ENCODE results near the gene LBHD1.

LBHD1 gene

DNA sequence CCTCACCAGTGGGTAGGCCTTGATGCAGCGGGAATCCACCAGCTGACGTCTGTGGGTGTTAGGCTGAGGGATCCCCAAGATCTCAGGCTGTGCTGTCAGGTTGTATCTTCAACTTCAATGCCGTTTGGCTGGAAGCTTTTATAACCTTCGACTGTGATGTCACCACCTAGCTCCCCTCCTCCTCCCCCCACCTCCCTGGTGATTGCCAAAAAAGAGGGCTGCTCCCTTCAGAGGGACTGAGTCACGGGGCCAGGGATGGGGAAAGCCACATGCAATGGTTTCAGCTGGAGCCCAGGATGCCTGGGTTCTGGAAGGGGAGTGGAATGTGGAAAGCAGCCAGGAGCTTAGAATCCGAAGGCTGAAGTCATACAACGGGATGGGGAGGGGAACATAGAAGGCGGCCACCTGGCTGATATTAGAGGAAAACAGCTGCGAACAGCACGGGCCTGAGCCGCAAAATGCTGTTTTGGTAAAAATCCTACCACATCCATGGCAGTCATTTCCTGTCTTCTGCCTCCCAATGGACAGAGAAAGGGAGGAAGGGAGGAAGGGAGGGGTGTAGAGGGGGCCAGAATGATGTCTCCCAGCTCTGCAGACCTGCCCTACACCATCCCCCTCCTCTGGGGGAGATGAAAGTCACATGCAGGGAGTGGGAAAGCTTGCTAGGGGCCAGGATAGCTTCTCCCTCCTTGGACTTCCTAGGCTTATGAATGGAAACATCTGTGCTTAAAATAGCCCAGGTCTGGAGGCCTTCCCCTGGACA, 17.5 kb upstream of the LBHD1 start, which contains the start of gene LRRN4CL:
TSS of gene LRRN4CL (minus strand) at position 110 of the 763 bp plus-strand sequence. CDS start 1,022 bp downstream, outside the sequence.
- H3K9ac ChIP-seq (ENCODE audit: low read depth, low read length, poor library complexity, severe bottlenecking) = no peak within 1 kb of the TSS

DNA sequence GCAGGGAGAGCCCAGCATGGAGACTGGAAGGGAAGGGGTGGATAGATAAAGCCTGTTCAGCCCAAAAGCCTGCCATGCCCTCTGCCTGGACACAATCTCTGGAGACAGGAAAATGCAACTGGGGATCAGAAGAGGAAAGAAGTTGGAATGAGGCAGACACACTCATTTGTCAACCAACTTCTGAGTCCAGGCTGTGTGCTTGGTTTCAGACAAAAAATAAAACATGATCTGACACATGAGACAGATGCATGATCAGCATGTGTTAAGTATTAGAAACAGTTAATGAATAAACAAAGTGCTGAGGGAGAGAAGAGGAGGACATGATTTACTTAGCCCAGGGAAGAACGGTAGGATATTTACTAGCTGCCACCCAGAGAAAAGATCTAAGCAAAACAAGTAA, 16.4 kb upstream of the LBHD1 start:
- Histone ChIP-seq H3K4me2 (ENCODE audit: low read depth, low read length, poor library complexity, severe bottlenecking) (no peak overlapping the region), H3K9me2 (replicated peaks; ENCODE audit: low read depth, low read length) (no peaks in the 10 kb centered on the region), H3K79me2 (ENCODE audit: insufficient read depth, low read length) (no peaks in the 10 kb centered on the region), H2AFZ (ENCODE audit: low read length) (no peak overlapping the region), H3K27me3 (ENCODE audit: insufficient read depth, low read length, poor library complexity, severe bottlenecking) (no peaks in the 10 kb centered on the region), H3K4me1 (ENCODE audit: insufficient read depth, low read length, poor library complexity, severe bottlenecking) (no peaks in the 10 kb centered on the region), H3K9me3 (ENCODE audit: insufficient read depth, low read depth, low read length) (no peaks in the 10 kb centered on the region), H4K20me1 (ENCODE audit: insufficient read depth, low read length, poor library complexity, severe bottlenecking) (no peaks in the 10 kb centered on the region), H3K4me3 (ENCODE audit: low read length, poor library complexity, severe bottlenecking) (no peak overlapping the region), H3K36me3 (ENCODE audit: insufficient read depth, low read length) (peaks cover 36% of the 10 kb centered on the region; the same call in 1 of the 2 replicates), H3F3A (ENCODE audit: low read depth) (no peaks in the 10 kb centered on the region), H3K9ac (ENCODE audit: low read depth, low read length, poor library complexity, severe bottlenecking) (no peak overlapping the region)
- TF ChIP-seq, protein P1, sequence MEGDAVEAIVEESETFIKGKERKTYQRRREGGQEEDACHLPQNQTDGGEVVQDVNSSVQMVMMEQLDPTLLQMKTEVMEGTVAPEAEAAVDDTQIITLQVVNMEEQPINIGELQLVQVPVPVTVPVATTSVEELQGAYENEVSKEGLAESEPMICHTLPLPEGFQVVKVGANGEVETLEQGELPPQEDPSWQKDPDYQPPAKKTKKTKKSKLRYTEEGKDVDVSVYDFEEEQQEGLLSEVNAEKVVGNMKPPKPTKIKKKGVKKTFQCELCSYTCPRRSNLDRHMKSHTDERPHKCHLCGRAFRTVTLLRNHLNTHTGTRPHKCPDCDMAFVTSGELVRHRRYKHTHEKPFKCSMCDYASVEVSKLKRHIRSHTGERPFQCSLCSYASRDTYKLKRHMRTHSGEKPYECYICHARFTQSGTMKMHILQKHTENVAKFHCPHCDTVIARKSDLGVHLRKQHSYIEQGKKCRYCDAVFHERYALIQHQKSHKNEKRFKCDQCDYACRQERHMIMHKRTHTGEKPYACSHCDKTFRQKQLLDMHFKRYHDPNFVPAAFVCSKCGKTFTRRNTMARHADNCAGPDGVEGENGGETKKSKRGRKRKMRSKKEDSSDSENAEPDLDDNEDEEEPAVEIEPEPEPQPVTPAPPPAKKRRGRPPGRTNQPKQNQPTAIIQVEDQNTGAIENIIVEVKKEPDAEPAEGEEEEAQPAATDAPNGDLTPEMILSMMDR (conservative IDR thresholded peaks at IDR 0.05; ENCODE audit: low read length) = no peak
- no peak for TF ChIP-seq EZH2phosphoT487 (IDR thresholded peaks at IDR 0.05; ENCODE audit: borderline replicate concordance)

More for the DNA sequence above, 17.5 kb upstream of the LBHD1 start, which contains the start of gene LRRN4CL:
- no peak for TF ChIP-seq EZH2phosphoT487 (IDR thresholded peaks at IDR 0.05; ENCODE audit: borderline replicate concordance)
- TF ChIP-seq, protein P1 (conservative IDR thresholded peaks at IDR 0.05; ENCODE audit: low read length) = no peak
- Histone ChIP-seq H3K4me1 (ENCODE audit: insufficient read depth, low read length, poor library complexity, severe bottlenecking) (no peaks in the 10 kb centered on the region), H3K79me2 (ENCODE audit: insufficient read depth, low read length) (no peaks in the 10 kb centered on the region), H3K4me3 (ENCODE audit: low read length, poor library complexity, severe bottlenecking) (no peak within 1 kb of the TSS), H4K20me1 (ENCODE audit: insufficient read depth, low read length, poor library complexity, severe bottlenecking) (no peaks in the 10 kb centered on the region), H3K4me2 (ENCODE audit: low read depth, low read length, poor library complexity, severe bottlenecking) (no peak within 1 kb of the TSS), H2AFZ (ENCODE audit: low read length) (no peak within 1 kb of the TSS), H3K9me2 (replicated peaks; ENCODE audit: low read depth, low read length) (no peaks in the 10 kb centered on the region), H3K27me3 (ENCODE audit: insufficient read depth, low read length, poor library complexity, severe bottlenecking) (no peaks in the 10 kb centered on the region), H3K36me3 (ENCODE audit: insufficient read depth, low read length) (peaks cover 44% of the 10 kb centered on the region; the same call in 1 of the 2 replicates), H3K9me3 (ENCODE audit: insufficient read depth, low read depth, low read length) (no peaks in the 10 kb centered on the region), H3F3A (ENCODE audit: low read depth) (no peaks in the 10 kb centered on the region)

DNA sequence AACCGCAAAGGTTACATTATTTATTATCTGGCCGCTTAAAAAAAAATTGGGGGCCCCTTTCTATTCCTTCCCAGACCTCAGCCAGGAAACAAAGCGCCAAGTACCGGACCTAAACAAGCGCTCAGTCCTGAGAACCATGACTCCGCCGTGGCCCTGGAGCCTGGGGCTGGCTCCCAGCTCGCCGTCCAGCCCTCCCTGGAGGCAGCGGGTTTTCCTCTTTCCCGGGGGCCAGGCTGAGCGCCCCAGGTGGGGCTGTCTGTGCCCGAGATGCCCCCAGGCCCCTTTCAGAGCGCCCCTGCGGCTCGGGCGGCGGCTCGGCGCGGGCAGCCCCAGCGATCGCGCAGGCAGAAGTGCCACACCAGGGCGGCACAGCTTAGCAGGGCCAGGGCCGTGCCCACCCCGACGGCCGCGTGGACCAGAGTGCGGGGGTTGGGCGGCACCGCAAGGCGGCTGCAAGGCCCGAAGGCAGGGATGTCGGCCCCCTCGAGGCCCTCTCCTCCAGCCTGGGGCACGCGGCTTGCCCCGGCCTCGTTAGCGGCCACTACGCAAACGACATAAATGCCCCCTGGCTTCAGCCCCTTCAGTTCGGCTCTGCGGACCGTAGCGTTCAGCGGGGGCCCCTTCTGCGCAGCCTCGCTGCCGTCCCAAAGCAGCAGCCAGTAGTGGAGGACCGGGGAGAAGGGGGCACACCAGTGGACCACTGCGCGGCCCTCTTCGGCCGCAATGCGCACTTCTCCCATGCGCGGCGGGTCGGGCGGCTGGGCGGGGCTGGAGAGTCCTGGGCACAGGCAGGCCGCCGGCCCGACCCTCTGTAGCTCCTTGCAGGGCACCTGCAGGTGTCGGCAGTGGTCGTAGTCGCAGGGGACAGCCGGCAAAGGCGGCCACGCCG, 15.7 kb upstream of the LBHD1 start:
- Histone ChIP-seq H3F3A (ENCODE audit: low read depth) (no peaks in the 10 kb centered on the region), H3K9ac (ENCODE audit: low read depth, low read length, poor library complexity, severe bottlenecking) (no peak overlapping the region), H3K4me1 (ENCODE audit: insufficient read depth, low read length, poor library complexity, severe bottlenecking) (no peaks in the 10 kb centered on the region), H3K79me2 (ENCODE audit: insufficient read depth, low read length) (no peaks in the 10 kb centered on the region), H3K4me3 (ENCODE audit: low read length, poor library complexity, severe bottlenecking) (no peak overlapping the region), H4K20me1 (ENCODE audit: insufficient read depth, low read length, poor library complexity, severe bottlenecking) (no peaks in the 10 kb centered on the region), H3K36me3 (ENCODE audit: insufficient read depth, low read length) (peaks cover 28% of the 10 kb centered on the region; the same call in 1 of the 2 replicates), H3K27me3 (ENCODE audit: insufficient read depth, low read length, poor library complexity, severe bottlenecking) (no peaks in the 10 kb centered on the region), H3K4me2 (ENCODE audit: low read depth, low read length, poor library complexity, severe bottlenecking) (no peak overlapping the region), H2AFZ (ENCODE audit: low read length) (no peak overlapping the region), H3K9me2 (replicated peaks; ENCODE audit: low read depth, low read length) (no peaks in the 10 kb centered on the region), H3K9me3 (ENCODE audit: insufficient read depth, low read depth, low read length) (no peaks in the 10 kb centered on the region)
- no peak for TF ChIP-seq EZH2phosphoT487 (IDR thresholded peaks at IDR 0.05; ENCODE audit: borderline replicate concordance)
- TF ChIP-seq, protein P1 (conservative IDR thresholded peaks at IDR 0.05; ENCODE audit: low read length) = no peak

Measured in Loucy (cell line).